ENCODE measurements around the gene NPIPB4.
"Not testable (repeated sequence)": the region's sequence is repeated elsewhere in the genome, so short reads cannot be mapped to it uniquely, and the experiment has no call there.

Gene NPIPB4

GRCh38 chr16:21857656-21858055 is at the start of gene NPIPB4:
Gene NPIPB4, minus strand, starts transcription at chr16:21857756. Its CDS starts 378 bp downstream, at chr16:21857378.
- DNase-seq, result not testable (repeated sequence)

- DNase-seq, result not testable (repeated sequence)
These were observed 41.4 kb upstream of the NPIPB4 start for GRCh38 chr16:21898998-21899397.

GRCh38 chr16:21881988-21882387 is 24.4 kb upstream of the NPIPB4 start:
- not testable (repeated sequence) for DNase-seq

GRCh38 chr16:21837186-21837585 is 20.4 kb downstream of the NPIPB4 start:
- DNase-seq, result not testable (repeated sequence)

GRCh38 chr16:21836334-21836733 is 21.2 kb downstream of the NPIPB4 start:
- DNase-seq, result not testable (repeated sequence)

GRCh38 chr16:21835747-21836146 is 21.8 kb downstream of the NPIPB4 start:
- not testable (repeated sequence) for DNase-seq

GRCh38 chr16:21834211-21834610 is 23.3 kb downstream of the NPIPB4 start:
- not testable (repeated sequence) for DNase-seq

- DNase-seq, result not testable (repeated sequence)
These were observed 27.6 kb downstream of the NPIPB4 start for GRCh38 chr16:21829929-21830328.

GRCh38 chr16:21826067-21826706 is 31.4 kb downstream of the NPIPB4 start:
- DNase-seq, result not testable (repeated sequence)

- DNase-seq, result not testable (repeated sequence)
These were observed 32.0 kb downstream of the NPIPB4 start for GRCh38 chr16:21825526-21825925.

GRCh38 chr16:21823258-21823657 is 34.3 kb downstream of the NPIPB4 start:
- not testable (repeated sequence) for DNase-seq

- DNase-seq, result not testable (repeated sequence)
These were observed 36.6 kb downstream of the NPIPB4 start for GRCh38 chr16:21820908-21821465.

- DNase-seq, result peak; percentile 53
These were observed 37.3 kb downstream of the NPIPB4 start for GRCh38 chr16:21820028-21820907.

GRCh38 chr16:21819617-21820016 is 37.9 kb downstream of the NPIPB4 start:
- DNase-seq, result not testable (repeated sequence)

- DNase-seq, result not testable (repeated sequence)
These were observed 40.5 kb downstream of the NPIPB4 start for GRCh38 chr16:21817012-21817411.

- DNase-seq, result not testable (repeated sequence)
These were observed 41.9 kb downstream of the NPIPB4 start for GRCh38 chr16:21815694-21816093.

- DNase-seq, result not testable (repeated sequence)
These were observed 55.2 kb downstream of the NPIPB4 start for GRCh38 chr16:21802375-21802663.

GRCh38 chr16:21801538-21802374 is 55.8 kb downstream of the NPIPB4 start:
- DNase-seq, result not testable (repeated sequence)

GRCh38 chr16:21798601-21799000 is 59.0 kb downstream of the NPIPB4 start:
- DNase-seq, result not testable (repeated sequence)

- DNase-seq, result not testable (repeated sequence)
These were observed 64.2 kb downstream of the NPIPB4 start for GRCh38 chr16:21793310-21793709.

- DNase-seq, result not testable (repeated sequence)
These were observed 67.0 kb downstream of the NPIPB4 start for GRCh38 chr16:21790506-21790905.
